Loucy (cell line): ENCODE measurements around the gene C10orf143.
"Not testable (repeated sequence)": the region's sequence is repeated elsewhere in the genome, so short reads cannot be mapped to it uniquely, and the experiment has no call there.

Source experiments
- H2AFZ ChIP-seq: fragments of 200-600 bp; sonication (generic); 2 replicates; pipeline ENCODE4 v1.6.0; 2016; ENCODE audit warnings: antibody characterized with exemption, mild to moderate bottlenecking, low read length, moderate library complexity
- H3F3A ChIP-seq: fragments of 200-600 bp; 2 replicates; pipeline ENCODE4 v1.6.0; 2016; ENCODE audit warnings: antibody characterized with exemption, low read depth, mild to moderate bottlenecking
- H3K27me3 ChIP-seq: fragments of 200-600 bp; sonication (generic); 2 replicates; pipeline ENCODE4 v1.6.1; 2014; ENCODE audit warnings: low read length, mild to moderate bottlenecking; ENCODE audit not compliant: insufficient read depth, poor library complexity, severe bottlenecking
- H3K36me3 ChIP-seq: fragments of 200-600 bp; sonication (generic); 2 replicates; pipeline ENCODE4 v1.6.1; 2016; ENCODE audit warnings: low read length; ENCODE audit not compliant: insufficient read depth
- H3K4me1 ChIP-seq: fragments of 200-600 bp; sonication (generic); 2 replicates; pipeline ENCODE4 v1.5.1; 2014; ENCODE audit warnings: low read length, mild to moderate bottlenecking; ENCODE audit not compliant: insufficient read depth, poor library complexity, severe bottlenecking
- H3K4me2 ChIP-seq: fragments of 200-600 bp; sonication (generic); 2 replicates; pipeline ENCODE4 v1.6.0; 2014; ENCODE audit warnings: antibody characterized with exemption, low read length, low read depth, mild to moderate bottlenecking; ENCODE audit not compliant: poor library complexity, severe bottlenecking
- H3K4me3 ChIP-seq: fragments of 200-600 bp; sonication (generic); 2 replicates; pipeline ENCODE4 v1.5.1; 2014; ENCODE audit warnings: low read length, mild to moderate bottlenecking, mixed read lengths; ENCODE audit not compliant: poor library complexity, severe bottlenecking
- H3K79me2 ChIP-seq: fragments of 200-600 bp; sonication (generic); 2 replicates; pipeline ENCODE4 v1.6.1; 2014; ENCODE audit warnings: low read length; ENCODE audit not compliant: insufficient read depth
- H3K9ac ChIP-seq: fragments of 200-600 bp; sonication (generic); 2 replicates; pipeline ENCODE4 v1.6.0; 2014; ENCODE audit warnings: mild to moderate bottlenecking, low read depth, low read length, moderate library complexity; ENCODE audit not compliant: poor library complexity, severe bottlenecking
- H3K9me2 ChIP-seq: fragments of 200-600 bp; sonication (generic); replicated peaks from 2 replicates; pipeline ENCODE4 v1.6.1; 2016; ENCODE audit warnings: low read depth, low read length, mixed read lengths
- H3K9me3 ChIP-seq: fragments of 200-600 bp; sonication (generic); 2 replicates; pipeline ENCODE4 v1.6.1; 2014; ENCODE audit warnings: mild to moderate bottlenecking, antibody characterized with exemption, low read length, low read depth; ENCODE audit not compliant: insufficient read depth
- H4K20me1 ChIP-seq: fragments of 200-600 bp; sonication (generic); 2 replicates; pipeline ENCODE4 v1.6.0; 2014; ENCODE audit warnings: antibody characterized with exemption, low read length, mild to moderate bottlenecking; ENCODE audit not compliant: insufficient read depth, poor library complexity, severe bottlenecking
- CTCF ChIP-seq: fragments of 200-600 bp; sonication (generic); conservative IDR thresholded peaks from 2 replicates; pipeline ENCODE4 v1.5.1; 2014; ENCODE audit warnings: mild to moderate bottlenecking, antibody characterized with exemption, low read length
- EZH2phosphoT487 ChIP-seq: fragments of 200-600 bp; IDR thresholded peaks from 2 replicates; pipeline ENCODE4 v1.6.1; 2018; ENCODE audit warnings: antibody characterized with exemption, mild to moderate bottlenecking, moderate library complexity, borderline replicate concordance

The C10orf143 gene

GRCh38 chr10:130025811-130026485, 84.7 kb downstream of the C10orf143 start:
- Histone ChIP-seq H3K4me2 (no peak overlapping the region), H3K9me3 (no peaks in the 10 kb centered on the region; the same call in 1 of the 2 replicates), H4K20me1 (no peaks in the 10 kb centered on the region), H3K9me2 (no peaks in the 10 kb centered on the region), H3K79me2 (no peaks in the 10 kb centered on the region), H3K4me3 (no peak overlapping the region), H3K4me1 (no peaks in the 10 kb centered on the region), H3F3A (no peaks in the 10 kb centered on the region), H3K9ac (no peak overlapping the region), H3K36me3 (no peaks in the 10 kb centered on the region), H3K27me3 (no peaks in the 10 kb centered on the region), H2AFZ (no peak overlapping the region)
- TF ChIP-seq EZH2phosphoT487 (no peak), CTCF (no peak)

DNA sequence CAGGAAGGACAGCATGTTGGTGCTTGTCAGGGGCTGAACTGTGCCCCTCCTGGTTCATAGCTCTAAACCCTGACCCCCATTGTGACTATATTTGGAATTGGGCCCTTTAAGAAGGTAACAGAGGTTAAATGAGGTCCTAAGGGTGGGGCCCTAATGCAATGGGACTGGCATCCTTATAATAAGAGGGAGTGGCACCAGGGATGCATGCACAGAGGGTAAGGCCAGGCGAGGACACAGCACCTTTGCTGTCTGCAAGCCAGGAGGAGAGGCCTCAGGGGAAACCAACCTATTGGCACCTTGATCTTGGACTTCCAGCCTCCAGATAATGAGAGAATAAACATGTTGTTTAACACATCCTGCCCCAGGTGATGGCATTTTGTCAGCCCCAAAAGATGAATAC, 85.3 kb downstream of the C10orf143 start:
- TF ChIP-seq CTCF (no peak), EZH2phosphoT487 (no peak)
- Histone ChIP-seq H3K4me2 (no peak overlapping the region), H3K27me3 (no peaks in the 10 kb centered on the region), H3K36me3 (no peaks in the 10 kb centered on the region), H3F3A (no peaks in the 10 kb centered on the region), H3K4me3 (no peak overlapping the region), H3K79me2 (no peaks in the 10 kb centered on the region), H4K20me1 (no peaks in the 10 kb centered on the region), H3K9me3 (no peaks in the 10 kb centered on the region; the same call in 1 of the 2 replicates), H2AFZ (no peak overlapping the region), H3K9me2 (no peaks in the 10 kb centered on the region), H3K4me1 (no peaks in the 10 kb centered on the region), H3K9ac (no peak overlapping the region)

DNA sequence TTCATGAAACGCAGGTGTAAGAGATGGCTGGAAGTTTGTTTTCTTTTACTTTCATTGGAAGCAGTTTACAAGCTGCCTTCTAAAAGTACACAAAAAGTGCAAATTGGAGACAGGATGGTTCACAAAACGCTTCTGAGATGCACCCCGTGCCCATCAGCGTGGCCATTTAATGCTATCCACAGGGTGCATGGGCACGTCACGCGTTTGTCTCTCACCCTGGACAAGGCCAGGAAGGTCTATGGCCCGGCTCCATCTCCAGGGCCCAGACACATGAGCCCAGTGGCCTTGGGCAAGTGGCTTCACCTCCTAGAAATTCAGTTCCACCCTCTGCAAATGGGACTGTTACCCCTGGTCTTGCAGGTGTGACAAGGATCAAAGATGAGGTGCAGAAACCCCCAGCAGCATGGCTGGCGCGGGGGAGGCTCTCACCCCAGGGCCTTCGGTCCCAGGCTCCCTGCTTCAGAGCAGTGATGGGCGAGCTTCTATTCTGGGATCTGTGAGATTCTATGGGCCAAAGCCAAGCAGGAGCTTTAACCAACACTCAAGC, 85.8 kb downstream of the C10orf143 start:
- Histone ChIP-seq H3K79me2 (no peaks in the 10 kb centered on the region), H3F3A (no peaks in the 10 kb centered on the region), H3K36me3 (no peaks in the 10 kb centered on the region), H3K27me3 (no peaks in the 10 kb centered on the region), H4K20me1 (no peaks in the 10 kb centered on the region), H3K4me1 (no peaks in the 10 kb centered on the region), H3K4me2 (no peak overlapping the region), H2AFZ (no peak overlapping the region), H3K4me3 (no peak overlapping the region), H3K9ac (no peak overlapping the region), H3K9me3 (no peaks in the 10 kb centered on the region; the same call in 1 of the 2 replicates), H3K9me2 (no peaks in the 10 kb centered on the region)
- TF ChIP-seq CTCF = no peak
- TF ChIP-seq EZH2phosphoT487 = no peak

DNA sequence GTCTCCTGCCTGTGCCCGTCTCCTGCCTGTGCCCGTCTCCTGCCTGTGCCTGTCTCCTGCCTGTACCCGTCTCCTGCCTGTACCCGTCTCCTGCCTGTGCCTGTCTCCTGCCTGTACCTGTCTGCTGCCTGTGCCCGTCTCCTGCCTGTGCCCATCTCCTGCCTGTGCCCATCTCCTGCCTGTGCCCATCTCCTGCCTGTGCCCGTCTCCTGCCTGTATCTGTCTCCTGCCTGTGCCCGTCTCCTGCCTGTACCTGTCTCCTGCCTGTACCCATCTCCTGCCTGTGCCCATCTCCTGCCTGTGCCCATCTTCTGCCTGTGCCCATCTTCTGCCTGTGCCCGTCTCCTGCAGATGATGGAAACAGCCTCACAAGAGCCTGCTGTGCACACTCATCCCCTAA, 86.3 kb downstream of the C10orf143 start:
- not testable (repeated sequence) for H3K4me3 ChIP-seq, H3F3A ChIP-seq, H3K9me3 ChIP-seq, H3K9ac ChIP-seq, H4K20me1 ChIP-seq, H3K4me2 ChIP-seq, H2AFZ ChIP-seq, H3K79me2 ChIP-seq, H3K36me3 ChIP-seq, H3K9me2 ChIP-seq, H3K27me3 ChIP-seq, H3K4me1 ChIP-seq
